Astrocyte (in vitro differentiated cells and primary cell): ENCODE measurements around the gene KRTAP9-7. TPM values are rescaled to one million over a fixed set of nuclear protein-coding genes. Genes with fewer than 3 reads are reported as not detected.

Experiments used
- DNase-seq: peaks from one replicate; pipeline ENCODE4 v3.0.0-alpha.2; 2010; ENCODE audit warnings: low read depth
- FAIRE-seq: peaks from 2 replicates; lab custom pipeline; 2011; peaks lifted over from hg19 to GRCh38; lab: Jason Lieb, UNC
- H2AFZ ChIP-seq: 2 replicates; pipeline ENCODE4 v1.6.0; 2012; ENCODE audit warnings: low read depth, low read length, inconsistent platforms
- H3K27ac ChIP-seq: 2 replicates; pipeline ENCODE4 v1.5.1; 2011; ENCODE audit warnings: low read depth, low read length, inconsistent platforms
- H3K27me3 ChIP-seq: 2 replicates; pipeline ENCODE4 v1.6.0; 2011; ENCODE audit warnings: low read length, inconsistent platforms; ENCODE audit not compliant: insufficient read depth
- H3K36me3 ChIP-seq: 2 replicates; pipeline ENCODE4 v1.5.1; 2011; ENCODE audit warnings: low read length, inconsistent platforms; ENCODE audit not compliant: insufficient read depth
- H3K4me1 ChIP-seq: 2 replicates; pipeline ENCODE4 v1.5.1; 2011; ENCODE audit warnings: low read length, inconsistent platforms; ENCODE audit not compliant: insufficient read depth
- H3K4me2 ChIP-seq: 2 replicates; pipeline ENCODE4 v1.6.0; 2012; ENCODE audit warnings: low read length, inconsistent platforms
- H3K4me3 ChIP-seq: 2 replicates; pipeline ENCODE4 v1.5.1; 2011; ENCODE audit warnings: low read depth, mild to moderate bottlenecking, low read length, inconsistent platforms; ENCODE audit not compliant: insufficient read depth
- H3K79me2 ChIP-seq: 2 replicates; pipeline ENCODE4 v1.6.0; 2012; ENCODE audit warnings: mild to moderate bottlenecking, low read length, inconsistent platforms; ENCODE audit not compliant: insufficient read depth
- H3K9ac ChIP-seq: 2 replicates; pipeline ENCODE4 v1.6.0; 2012; ENCODE audit warnings: mild to moderate bottlenecking, low read length, inconsistent platforms
- H3K9me3 ChIP-seq: 2 replicates; pipeline ENCODE4 v1.5.1; 2012; ENCODE audit warnings: low read depth, mild to moderate bottlenecking, low read length, inconsistent platforms; ENCODE audit not compliant: insufficient read depth
- H4K20me1 ChIP-seq: 2 replicates; pipeline ENCODE4 v1.6.0; 2012; ENCODE audit warnings: low read length, inconsistent platforms; ENCODE audit not compliant: insufficient read depth
- H3K27ac Mint-ChIP-seq: one replicate; pipeline ENCODE4 v1.8.0; 2021; ENCODE audit warnings: mild to moderate bottlenecking, mixed read lengths; ENCODE audit not compliant: unreplicated experiment
- H3K27me3 Mint-ChIP-seq: one replicate; pipeline ENCODE4 v1.8.0; 2021; ENCODE audit warnings: low read depth, mixed read lengths; ENCODE audit not compliant: unreplicated experiment
- H3K36me3 Mint-ChIP-seq: one replicate; pipeline ENCODE4 v1.8.0; 2021; ENCODE audit warnings: low read depth, mixed read lengths; ENCODE audit not compliant: unreplicated experiment
- H3K4me1 Mint-ChIP-seq: one replicate; pipeline ENCODE4 v1.8.0; 2021; ENCODE audit warnings: low read depth, mixed read lengths; ENCODE audit not compliant: unreplicated experiment
- H3K4me3 Mint-ChIP-seq: one replicate; pipeline ENCODE4 v1.8.0; 2021; ENCODE audit warnings: mild to moderate bottlenecking, moderate library complexity, mixed read lengths; ENCODE audit not compliant: unreplicated experiment
- H3K9me3 Mint-ChIP-seq: one replicate; pipeline ENCODE4 v1.8.0; 2021; ENCODE audit warnings: mild to moderate bottlenecking, mixed read lengths; ENCODE audit not compliant: unreplicated experiment
- CTCF ChIP-seq: IDR thresholded peaks from 2 replicates; pipeline ENCODE4 v1.5.1; 2011; ENCODE audit warnings: low read depth, mild to moderate bottlenecking, inconsistent platforms, low read length, moderate library complexity; ENCODE audit not compliant: insufficient read depth
- EZH2 ChIP-seq: IDR thresholded peaks from 2 replicates; pipeline ENCODE4 v1.6.1; 2012; ENCODE audit warnings: mild to moderate bottlenecking, low read length, inconsistent platforms; ENCODE audit not compliant: insufficient read depth
- total RNA-seq: library from RNA; stranded (reverse); gene quantifications from 2 replicates; pipeline ENCODE4 v1.2.1, GENCODE V29; 2021

Gene KRTAP9-7
- total RNA-seq, 1 donor from 2014 or later = not detected

- H3K4me1 Mint-ChIP-seq = peaks cover 2% of the 10 kb centered on the region
- DNase-seq = no peak
- TF ChIP-seq EZH2 (no peak), CTCF (no peak)
- H3K9me3 ChIP-seq = no peaks in the 10 kb centered on the region
- H3K36me3 Mint-ChIP-seq = no peaks in the 10 kb centered on the region
- no peak for FAIRE-seq
- no peak overlapping the region for H3K9ac ChIP-seq
- H2AFZ ChIP-seq = no peak overlapping the region
- no peaks in the 10 kb centered on the region for H3K79me2 ChIP-seq
- no peak overlapping the region for H3K4me3 Mint-ChIP-seq
- no peaks in the 10 kb centered on the region for H3K9me3 Mint-ChIP-seq
- no peaks in the 10 kb centered on the region for H3K4me1 ChIP-seq
- peaks cover 2% of the 10 kb centered on the region for H3K27me3 ChIP-seq
- no peak overlapping the region for H3K4me2 ChIP-seq
- no peak overlapping the region for H3K4me3 ChIP-seq
- H3K27ac ChIP-seq = no peak overlapping the region
- H3K36me3 ChIP-seq = no peaks in the 10 kb centered on the region
- H3K27me3 Mint-ChIP-seq = peaks cover 29% of the 10 kb centered on the region
- no peak overlapping the region for H3K27ac Mint-ChIP-seq
- H4K20me1 ChIP-seq = no peaks in the 10 kb centered on the region
Observed at GRCh38 chr17:41258406-41258805, 17.1 kb upstream of the KRTAP9-7 start.

- no peak overlapping the region for H2AFZ ChIP-seq
- H3K27me3 ChIP-seq = peaks cover 2% of the 10 kb centered on the region
- H3K4me2 ChIP-seq = no peak overlapping the region
- no peak overlapping the region for H3K27ac Mint-ChIP-seq
- H3K4me1 ChIP-seq = no peaks in the 10 kb centered on the region
- no peaks in the 10 kb centered on the region for H3K36me3 ChIP-seq
- no peak overlapping the region for H3K4me3 Mint-ChIP-seq
- H4K20me1 ChIP-seq = no peaks in the 10 kb centered on the region
- H3K9me3 ChIP-seq = no peaks in the 10 kb centered on the region
- H3K36me3 Mint-ChIP-seq = no peaks in the 10 kb centered on the region
- TF ChIP-seq CTCF = no peak
- no peak for TF ChIP-seq EZH2
- DNase-seq (no peak), FAIRE-seq (no peak)
- H3K9ac ChIP-seq = no peak overlapping the region
- H3K4me1 Mint-ChIP-seq = peaks cover 2% of the 10 kb centered on the region
- H3K4me3 ChIP-seq = no peak overlapping the region
- H3K27me3 Mint-ChIP-seq = peaks cover 16% of the 10 kb centered on the region
- no peaks in the 10 kb centered on the region for H3K9me3 Mint-ChIP-seq
- no peaks in the 10 kb centered on the region for H3K79me2 ChIP-seq
- no peak overlapping the region for H3K27ac ChIP-seq
Observed at GRCh38 chr17:41263212-41263611, 12.3 kb upstream of the KRTAP9-7 start.

- Mint-ChIP-seq H3K4me3 (no peak overlapping the region), H3K27me3 (peaks cover 16% of the 10 kb centered on the region), H3K27ac (no peak overlapping the region), H3K4me1 (peaks cover 2% of the 10 kb centered on the region), H3K9me3 (no peaks in the 10 kb centered on the region), H3K36me3 (no peaks in the 10 kb centered on the region)
- no peak overlapping the region for H2AFZ ChIP-seq
- TF ChIP-seq CTCF (no peak), EZH2 (no peak)
- H3K27ac ChIP-seq = no peak overlapping the region
- H3K4me3 ChIP-seq = no peak overlapping the region
- DNase-seq = no peak
- H4K20me1 ChIP-seq = no peaks in the 10 kb centered on the region
- H3K27me3 ChIP-seq = peaks cover 2% of the 10 kb centered on the region
- no peaks in the 10 kb centered on the region for H3K36me3 ChIP-seq
- no peak for FAIRE-seq
- no peak overlapping the region for H3K9ac ChIP-seq
- H3K79me2 ChIP-seq = no peaks in the 10 kb centered on the region
- H3K4me2 ChIP-seq = no peak overlapping the region
- H3K9me3 ChIP-seq = no peaks in the 10 kb centered on the region
- H3K4me1 ChIP-seq = no peaks in the 10 kb centered on the region
Observed at GRCh38 chr17:41264599-41264998, 10.9 kb upstream of the KRTAP9-7 start.
